GM12892 (cell line): ENCODE data around the gene DDX56.

Experiments
- POLR2A ChIP-seq: IDR thresholded peaks from 2 replicates; pipeline ENCODE4 v1.6.1; 2011; ENCODE audit warnings: low read depth, low read length, control low read depth
- POLR2AphosphoS5 ChIP-seq: IDR thresholded peaks from 2 replicates; pipeline ENCODE4 v1.6.1; 2011; ENCODE audit warnings: low read depth, low read length, control low read depth
- TAF1 ChIP-seq: IDR thresholded peaks from 2 replicates; pipeline ENCODE4 v1.6.1; 2011; ENCODE audit warnings: low read depth, mild to moderate bottlenecking, control low read depth, low read length, borderline replicate concordance

DNA sequence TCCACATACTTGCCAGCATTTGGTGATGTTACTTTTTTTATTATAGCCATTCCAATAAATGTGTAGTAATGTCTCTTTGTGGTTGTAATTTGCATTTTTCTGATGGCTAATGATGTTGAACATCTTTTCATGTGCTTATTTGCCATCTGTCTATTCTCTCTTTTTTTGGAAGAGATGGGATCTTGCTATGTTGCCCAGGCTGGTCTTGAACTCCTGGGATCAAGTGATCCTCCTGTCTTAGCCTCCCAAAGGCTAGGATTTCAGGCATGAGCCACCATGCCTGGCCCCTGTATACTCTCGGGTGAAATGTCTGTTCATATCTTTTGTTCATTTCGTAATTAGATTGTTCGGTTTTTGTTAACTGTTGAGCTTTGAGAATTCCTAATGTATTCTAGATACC is 36.1 kb upstream of the DDX56 start:
- no peak for TF ChIP-seq POLR2A
- no peak for TF ChIP-seq POLR2AphosphoS5
- no peak for TF ChIP-seq TAF1
